ENCODE measurements around the gene STX10. TPM values are rescaled to one million over a fixed set of nuclear protein-coding genes. Genes with fewer than 3 reads are reported as not detected.
A peak's percentile ranks its signal among the peaks of the same experiment; 100 is the strongest.

STX10 gene
- total RNA-seq, 1 donor from 2014 or later, result 24.5 TPM

DNA sequence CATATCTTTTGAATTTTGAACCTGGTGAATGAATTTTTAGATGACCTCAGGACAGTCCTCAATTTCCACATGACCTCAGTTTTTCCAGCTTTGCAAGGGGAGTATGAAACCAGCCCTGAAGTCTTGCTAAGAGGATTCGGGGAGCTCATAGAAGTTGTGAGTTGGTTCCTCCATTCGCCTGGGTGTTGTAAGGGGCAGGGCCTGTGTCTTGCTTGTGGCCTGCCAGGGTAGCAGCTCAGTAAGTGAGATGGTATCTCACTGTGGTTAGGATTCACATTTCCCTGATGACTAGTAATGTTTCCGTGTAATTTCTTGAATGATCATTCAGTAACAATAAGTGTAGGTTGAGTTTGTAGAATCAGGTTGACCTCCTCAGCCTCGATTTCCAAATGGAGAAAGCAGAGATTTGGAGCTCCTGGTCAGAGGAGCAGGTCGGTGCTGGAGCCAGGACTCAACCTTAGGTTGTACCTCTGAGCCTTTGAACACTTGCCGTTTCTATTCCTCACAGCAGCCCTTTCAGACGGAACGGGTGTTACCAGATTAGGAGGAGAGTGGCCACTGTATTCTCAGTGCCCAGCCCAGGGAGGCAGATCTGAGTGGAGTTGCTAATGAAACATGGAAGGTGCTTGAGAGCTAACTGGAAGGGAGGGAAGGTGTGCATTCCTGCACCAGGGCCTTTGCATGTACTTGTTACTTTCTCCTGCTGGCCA is 17.5 kb downstream of the STX10 start:
- Histone ChIP-seq H3K27me3 (ENCODE audit: control insufficient read depth in 3 of 3, insufficient read depth in 3 of 3, low read length in 3 of 3) (no peaks in the 10 kb centered on the region), H3K4me1 (ENCODE audit: control insufficient read depth in 3 of 3, insufficient read depth in 3 of 3, low read length in 3 of 3) (peaks cover 0 to 7% (median 0%) of the 10 kb centered on the region in 3 donors), H3K36me3 (ENCODE audit: control insufficient read depth in 3 of 3, insufficient read depth in 3 of 3, low read length in 3 of 3) (peaks cover 17 to 25% (median 22%) of the 10 kb centered on the region in 3 donors), H3K27ac (ENCODE audit: low read depth, low read length) (no peak overlapping the region), H3K4me3 (ENCODE audit: low read length in 3 of 3) (no peak overlapping the region), H3K9me3 (ENCODE audit: control insufficient read depth in 3 of 3, low read length in 3 of 3) (no peaks in the 10 kb centered on the region), H3K9ac (ENCODE audit: low read depth in 1 of 3, low read length in 3 of 3) (peak overlapping the region in 1 of 3 donors; percentile 3)

DNA sequence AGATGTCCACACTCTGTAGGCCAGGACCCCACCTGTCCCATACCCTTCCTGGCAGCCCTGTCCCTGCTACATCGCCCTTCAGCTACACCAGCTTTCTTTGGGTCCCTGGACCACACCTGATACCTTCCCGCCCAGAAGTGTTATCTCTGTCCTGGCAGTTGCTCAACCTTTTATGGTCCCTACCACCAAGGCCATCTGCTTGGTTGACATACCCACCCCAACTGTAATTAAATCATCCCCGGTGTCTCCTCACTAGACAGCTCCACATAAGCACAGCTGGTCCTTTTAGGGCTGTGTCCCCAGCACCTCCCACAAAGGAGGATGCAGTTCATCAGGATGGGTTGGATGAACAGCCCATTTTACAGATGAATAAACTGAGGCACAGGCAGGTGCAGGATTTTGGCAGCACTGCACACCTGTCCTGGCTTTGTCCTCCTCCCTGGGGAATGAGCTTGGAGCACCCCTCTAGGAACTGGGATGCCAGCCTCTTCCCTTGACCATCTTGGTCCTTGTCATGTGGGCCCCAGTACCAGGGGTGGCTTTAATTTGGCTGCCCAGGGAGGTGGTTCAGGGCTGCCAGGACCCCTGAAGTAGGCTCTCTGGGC is 19.2 kb downstream of the STX10 start:
- H3K27me3 ChIP-seq (ENCODE audit: control insufficient read depth in 3 of 3, insufficient read depth in 3 of 3, low read length in 3 of 3), result no peaks in the 10 kb centered on the region
- peaks cover 4 to 10% (median 8%) of the 10 kb centered on the region in 3 donors for H3K36me3 ChIP-seq (ENCODE audit: control insufficient read depth in 3 of 3, insufficient read depth in 3 of 3, low read length in 3 of 3)
- no peak overlapping the region for H3K9ac ChIP-seq (ENCODE audit: low read depth in 1 of 3, low read length in 3 of 3)
- no peak overlapping the region for H3K27ac ChIP-seq (ENCODE audit: low read depth, low read length)
- H3K4me1 ChIP-seq (ENCODE audit: control insufficient read depth in 3 of 3, insufficient read depth in 3 of 3, low read length in 3 of 3), result peaks cover 0 to 7% (median 0%) of the 10 kb centered on the region in 3 donors
- H3K4me3 ChIP-seq (ENCODE audit: low read length in 3 of 3), result no peak overlapping the region
- no peaks in the 10 kb centered on the region for H3K9me3 ChIP-seq (ENCODE audit: control insufficient read depth in 3 of 3, low read length in 3 of 3)

DNA sequence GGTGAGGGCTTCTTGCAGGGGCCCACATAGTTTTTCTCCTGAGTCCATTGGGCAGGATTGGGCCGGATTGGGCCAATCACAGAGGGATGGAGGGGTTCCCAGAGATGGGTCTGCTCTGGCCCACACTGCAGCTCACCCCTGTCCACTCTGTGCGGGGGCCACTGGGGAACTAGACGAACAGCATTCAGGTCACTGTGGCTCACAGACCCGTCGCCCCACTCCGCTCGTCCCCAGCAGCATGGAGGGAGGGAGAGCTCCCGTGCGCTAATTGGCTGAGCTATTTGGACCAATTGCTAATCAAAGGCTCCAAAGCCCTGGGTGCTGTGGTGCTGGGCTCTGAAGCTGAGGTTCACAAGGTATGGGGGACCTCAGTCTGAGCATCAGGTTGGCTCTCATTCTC is 20.8 kb downstream of the STX10 start:
- no peak overlapping the region for H3K9ac ChIP-seq (ENCODE audit: low read depth in 1 of 3, low read length in 3 of 3)
- no peaks in the 10 kb centered on the region for H3K27me3 ChIP-seq (ENCODE audit: control insufficient read depth in 3 of 3, insufficient read depth in 3 of 3, low read length in 3 of 3)
- H3K27ac ChIP-seq (ENCODE audit: low read depth, low read length), result no peak overlapping the region
- no peaks in the 10 kb centered on the region for H3K9me3 ChIP-seq (ENCODE audit: control insufficient read depth in 3 of 3, low read length in 3 of 3)
- H3K4me1 ChIP-seq (ENCODE audit: control insufficient read depth in 3 of 3, insufficient read depth in 3 of 3, low read length in 3 of 3), result peaks cover 0 to 2% (median 0%) of the 10 kb centered on the region in 3 donors
- H3K4me3 ChIP-seq (ENCODE audit: low read length in 3 of 3), result no peak overlapping the region
- peaks cover 0 to 3% (median 0%) of the 10 kb centered on the region in 3 donors for H3K36me3 ChIP-seq (ENCODE audit: control insufficient read depth in 3 of 3, insufficient read depth in 3 of 3, low read length in 3 of 3)

DNA sequence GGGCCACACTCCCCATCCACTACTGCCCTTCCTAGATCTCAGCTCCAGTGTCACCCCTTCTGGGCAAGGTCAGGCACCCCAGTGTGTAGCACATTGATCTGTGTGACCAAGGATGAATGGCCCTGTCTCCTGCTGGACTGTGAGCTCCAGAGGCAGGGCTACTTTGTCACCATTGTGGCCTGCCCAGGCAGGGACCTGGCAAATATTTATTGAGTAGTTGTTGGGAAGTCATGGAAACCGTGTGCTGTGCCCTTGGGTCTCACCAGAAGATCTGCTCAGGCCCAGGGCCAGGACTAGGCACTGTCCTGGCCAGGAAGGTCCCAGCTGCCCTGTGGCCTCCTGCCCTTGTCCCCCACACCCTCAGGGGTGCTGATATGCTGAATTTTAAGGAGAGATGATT is 21.6 kb downstream of the STX10 start:
- Histone ChIP-seq H3K9me3 (ENCODE audit: control insufficient read depth in 3 of 3, low read length in 3 of 3) (no peaks in the 10 kb centered on the region), H3K27me3 (ENCODE audit: control insufficient read depth in 3 of 3, insufficient read depth in 3 of 3, low read length in 3 of 3) (no peaks in the 10 kb centered on the region), H3K4me3 (ENCODE audit: low read length in 3 of 3) (no peak overlapping the region), H3K36me3 (ENCODE audit: control insufficient read depth in 3 of 3, insufficient read depth in 3 of 3, low read length in 3 of 3) (peaks cover 0 to 3% (median 0%) of the 10 kb centered on the region in 3 donors), H3K9ac (ENCODE audit: low read depth in 1 of 3, low read length in 3 of 3) (peak overlapping the region in 1 of 3 donors; percentile 8), H3K27ac (ENCODE audit: low read depth, low read length) (no peak overlapping the region), H3K4me1 (ENCODE audit: control insufficient read depth in 3 of 3, insufficient read depth in 3 of 3, low read length in 3 of 3) (peaks cover 0 to 2% (median 0%) of the 10 kb centered on the region in 3 donors)

- Histone ChIP-seq H3K36me3 (ENCODE audit: control insufficient read depth in 3 of 3, insufficient read depth in 3 of 3, low read length in 3 of 3) (peaks cover 0 to 3% (median 0%) of the 10 kb centered on the region in 3 donors), H3K9ac (ENCODE audit: low read depth in 1 of 3, low read length in 3 of 3) (no peak overlapping the region), H3K4me3 (ENCODE audit: low read length in 3 of 3) (no peak overlapping the region), H3K27me3 (ENCODE audit: control insufficient read depth in 3 of 3, insufficient read depth in 3 of 3, low read length in 3 of 3) (no peaks in the 10 kb centered on the region), H3K9me3 (ENCODE audit: control insufficient read depth in 3 of 3, low read length in 3 of 3) (no peaks in the 10 kb centered on the region), H3K4me1 (ENCODE audit: control insufficient read depth in 3 of 3, insufficient read depth in 3 of 3, low read length in 3 of 3) (peaks cover 0 to 2% (median 0%) of the 10 kb centered on the region in 3 donors), H3K27ac (ENCODE audit: low read depth, low read length) (no peak overlapping the region)
Measured at GRCh38 chr19:13127811-13128575, 22.2 kb downstream of the STX10 start.

- Histone ChIP-seq H3K9ac (ENCODE audit: low read depth in 1 of 3, low read length in 3 of 3) (no peak overlapping the region), H3K4me1 (ENCODE audit: control insufficient read depth in 3 of 3, insufficient read depth in 3 of 3, low read length in 3 of 3) (peaks cover under 1 to 4% (median 1%) of the 10 kb centered on the region in 3 donors), H3K27ac (ENCODE audit: low read depth, low read length) (no peak overlapping the region), H3K4me3 (ENCODE audit: low read length in 3 of 3) (no peak overlapping the region), H3K27me3 (ENCODE audit: control insufficient read depth in 3 of 3, insufficient read depth in 3 of 3, low read length in 3 of 3) (no peaks in the 10 kb centered on the region), H3K36me3 (ENCODE audit: control insufficient read depth in 3 of 3, insufficient read depth in 3 of 3, low read length in 3 of 3) (no peaks in the 10 kb centered on the region), H3K9me3 (ENCODE audit: control insufficient read depth in 3 of 3, low read length in 3 of 3) (no peaks in the 10 kb centered on the region)
Measured at GRCh38 chr19:13127051-13127450, 23.1 kb downstream of the STX10 start.

- H3K36me3 ChIP-seq (ENCODE audit: control insufficient read depth in 3 of 3, insufficient read depth in 3 of 3, low read length in 3 of 3), result peaks cover 0 to 4% (median 2%) of the 10 kb centered on the region in 3 donors
- no peaks in the 10 kb centered on the region for H3K27me3 ChIP-seq (ENCODE audit: control insufficient read depth in 3 of 3, insufficient read depth in 3 of 3, low read length in 3 of 3)
- no peak overlapping the region for H3K4me3 ChIP-seq (ENCODE audit: low read length in 3 of 3)
- H3K9me3 ChIP-seq (ENCODE audit: control insufficient read depth in 3 of 3, low read length in 3 of 3), result no peaks in the 10 kb centered on the region
- H3K4me1 ChIP-seq (ENCODE audit: control insufficient read depth in 3 of 3, insufficient read depth in 3 of 3, low read length in 3 of 3), result peaks cover 26 to 28% (median 26%) of the 10 kb centered on the region in 3 donors
- no peak overlapping the region for H3K27ac ChIP-seq (ENCODE audit: low read depth, low read length)
- no peak overlapping the region for H3K9ac ChIP-seq (ENCODE audit: low read depth in 1 of 3, low read length in 3 of 3)
Measured at GRCh38 chr19:13122980-13123957, 26.9 kb downstream of the STX10 start.

GRCh38 chr19:13122275-13122878 is 27.8 kb downstream of the STX10 start:
- Histone ChIP-seq H3K9me3 (ENCODE audit: control insufficient read depth in 3 of 3, low read length in 3 of 3) (no peaks in the 10 kb centered on the region), H3K9ac (ENCODE audit: low read depth in 1 of 3, low read length in 3 of 3) (no peak overlapping the region), H3K36me3 (ENCODE audit: control insufficient read depth in 3 of 3, insufficient read depth in 3 of 3, low read length in 3 of 3) (peaks cover 0 to 4% (median 2%) of the 10 kb centered on the region in 3 donors), H3K27ac (ENCODE audit: low read depth, low read length) (no peak overlapping the region), H3K27me3 (ENCODE audit: control insufficient read depth in 3 of 3, insufficient read depth in 3 of 3, low read length in 3 of 3) (no peaks in the 10 kb centered on the region), H3K4me3 (ENCODE audit: low read length in 3 of 3) (no peak overlapping the region), H3K4me1 (ENCODE audit: control insufficient read depth in 3 of 3, insufficient read depth in 3 of 3, low read length in 3 of 3) (peaks cover 27 to 33% (median 30%) of the 10 kb centered on the region in 3 donors)

All from skeletal muscle tissue (tissue), 4 donors.